ENCODE measurements around the gene CAPN14.

CAPN14 gene

DNA sequence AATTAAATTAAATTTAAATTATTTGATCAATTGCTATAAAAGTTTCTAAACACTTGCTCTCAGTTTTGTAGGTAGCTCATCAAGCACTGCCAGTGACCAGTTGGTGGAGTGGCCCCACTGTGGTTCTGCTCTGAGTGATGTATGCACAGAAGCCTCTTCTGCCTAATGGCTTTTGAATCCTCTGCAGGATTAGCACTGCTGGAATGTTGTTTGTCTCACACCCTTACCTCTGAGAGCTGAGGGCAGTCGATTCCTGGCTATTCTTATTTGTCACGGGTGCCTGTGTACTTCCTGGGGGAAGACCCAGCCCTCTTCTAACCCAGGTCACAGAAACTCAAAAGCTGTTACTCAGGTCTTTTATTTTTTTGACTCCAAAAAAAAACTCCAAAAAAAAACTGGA is 9.5 kb downstream of the CAPN14 start:
- TF ChIP-seq, protein P1, sequence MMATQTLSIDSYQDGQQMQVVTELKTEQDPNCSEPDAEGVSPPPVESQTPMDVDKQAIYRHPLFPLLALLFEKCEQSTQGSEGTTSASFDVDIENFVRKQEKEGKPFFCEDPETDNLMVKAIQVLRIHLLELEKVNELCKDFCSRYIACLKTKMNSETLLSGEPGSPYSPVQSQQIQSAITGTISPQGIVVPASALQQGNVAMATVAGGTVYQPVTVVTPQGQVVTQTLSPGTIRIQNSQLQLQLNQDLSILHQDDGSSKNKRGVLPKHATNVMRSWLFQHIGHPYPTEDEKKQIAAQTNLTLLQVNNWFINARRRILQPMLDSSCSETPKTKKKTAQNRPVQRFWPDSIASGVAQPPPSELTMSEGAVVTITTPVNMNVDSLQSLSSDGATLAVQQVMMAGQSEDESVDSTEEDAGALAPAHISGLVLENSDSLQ (IDR thresholded peaks at IDR 0.05), result no peak
- CTCF ChIA-PET, result interaction anchor here (0.8 kb wide), 1 partner anchor 14 kb away, joined by 4 read pairs; no protein-coding TSS in a partner anchor
- POLR2A ChIA-PET, result no interaction called here
- DNase-seq (ENCODE audit: extremely low spot score), result no peak

DNA sequence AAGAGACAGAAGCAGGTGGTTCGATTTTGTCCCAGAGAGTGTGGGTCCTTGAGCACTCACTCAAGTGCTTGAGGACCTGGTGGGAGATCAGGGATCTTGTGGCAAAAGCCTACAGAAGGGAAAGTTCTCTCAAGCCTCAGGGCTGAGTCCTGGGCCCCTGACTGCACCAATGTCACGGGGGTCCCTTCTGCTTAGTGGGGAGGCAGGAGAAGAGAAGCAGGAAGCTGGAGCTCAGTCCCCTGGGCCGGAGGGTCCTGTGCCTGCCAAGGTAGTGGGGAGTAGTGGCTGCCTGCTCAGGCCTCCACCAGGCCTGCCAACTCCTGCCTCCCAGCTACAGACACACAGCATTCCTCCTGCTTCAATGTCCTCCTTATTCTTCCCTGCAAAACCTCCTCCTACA is 11.7 kb downstream of the CAPN14 start:
- no peak for DNase-seq (ENCODE audit: extremely low spot score)
- ChIA-PET CTCF (no interaction called here), POLR2A (no interaction called here)
- TF ChIP-seq TARDBP (IDR thresholded peaks at IDR 0.05) (no peak), FOXM1 (IDR thresholded peaks at IDR 0.05; ENCODE audit: borderline replicate concordance) (no peak), HDGF (IDR thresholded peaks at IDR 0.05; ENCODE audit: borderline replicate concordance) (no peak), L3MBTL2 (conservative IDR thresholded peaks at IDR 0.05) (no peak), ZNF384 (IDR thresholded peaks at IDR 0.05) (no peak), BHLHE40 (IDR thresholded peaks at IDR 0.05; ENCODE audit: borderline replicate concordance) (no peak), FOXK2 (IDR thresholded peaks at IDR 0.05) (no peak), SP1 (IDR thresholded peaks at IDR 0.05) (no peak), LEF1 (IDR thresholded peaks at IDR 0.05; ENCODE audit: borderline replicate concordance) (no peak)

DNA sequence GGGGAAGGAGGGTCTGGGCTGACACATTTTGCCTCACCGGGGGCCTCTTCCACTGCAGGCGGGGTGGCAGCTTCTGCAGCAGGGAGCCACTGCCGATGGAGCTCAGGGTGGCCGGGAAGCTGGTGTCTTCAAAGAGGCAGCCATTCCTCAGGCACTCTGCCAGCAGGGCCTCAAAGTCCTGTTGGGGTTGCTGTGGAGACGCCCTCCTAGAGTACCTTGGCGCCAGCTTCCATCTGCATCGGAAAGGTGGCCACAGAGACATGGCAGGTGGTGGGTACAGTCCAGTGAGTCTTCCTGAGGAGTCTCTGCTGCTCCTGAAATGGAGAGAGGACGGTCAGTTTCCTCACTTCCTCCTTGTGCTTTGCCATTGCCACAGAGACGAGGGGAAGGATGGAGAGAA is 12.1 kb downstream of the CAPN14 start:
- ChIA-PET POLR2A (no interaction called here), CTCF (no interaction called here)
- no peak for TF ChIP-seq NFRKB (IDR thresholded peaks at IDR 0.05)
- DNase-seq (ENCODE audit: extremely low spot score), result no peak

DNA sequence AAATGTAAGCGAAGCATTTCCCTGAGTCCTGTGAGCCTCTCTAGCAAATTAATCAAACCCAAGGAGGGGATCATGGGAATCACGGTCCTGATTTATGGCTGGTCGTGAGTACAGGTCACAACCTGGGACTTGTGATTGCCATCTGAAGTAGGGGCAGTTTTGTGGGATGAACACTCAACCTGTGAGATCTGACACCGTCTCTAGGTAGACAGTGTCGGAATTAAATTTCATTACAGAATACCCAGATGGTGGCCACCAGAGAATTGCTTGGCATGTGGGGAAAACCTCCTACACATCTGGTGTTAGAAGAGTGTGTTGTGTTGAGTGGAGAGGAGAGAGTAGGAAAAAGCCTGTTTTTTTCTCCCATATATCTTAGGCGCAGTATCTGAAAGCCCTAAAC is 12.5 kb downstream of the CAPN14 start:
- CTCF ChIA-PET, result no interaction called here
- DNase-seq (ENCODE audit: extremely low spot score), result no peak
- POLR2A ChIA-PET, result no interaction called here
- TF ChIP-seq NFRKB (IDR thresholded peaks at IDR 0.05) (no peak), HDGF (IDR thresholded peaks at IDR 0.05; ENCODE audit: borderline replicate concordance) (no peak), CTBP1 (IDR thresholded peaks at IDR 0.05; ENCODE audit: borderline replicate concordance) (no peak), ELF4 (IDR thresholded peaks at IDR 0.05) (no peak), SUZ12 (IDR thresholded peaks at IDR 0.05) (no peak), L3MBTL2 (conservative IDR thresholded peaks at IDR 0.05) (no peak), TARDBP (IDR thresholded peaks at IDR 0.05) (no peak), LEF1 (IDR thresholded peaks at IDR 0.05; ENCODE audit: borderline replicate concordance) (no peak), FOXA1 (IDR thresholded peaks at IDR 0.05) (no peak), ARNT (IDR thresholded peaks at IDR 0.05) (no peak), ZNF384 (IDR thresholded peaks at IDR 0.05) (no peak), FOXK2 (IDR thresholded peaks at IDR 0.05) (no peak), BHLHE40 (IDR thresholded peaks at IDR 0.05; ENCODE audit: borderline replicate concordance) (no peak), FOXM1 (IDR thresholded peaks at IDR 0.05; ENCODE audit: borderline replicate concordance) (no peak), SP1 (IDR thresholded peaks at IDR 0.05) (no peak)
- TF ChIP-seq, protein P1 (IDR thresholded peaks at IDR 0.05), result no peak

DNA sequence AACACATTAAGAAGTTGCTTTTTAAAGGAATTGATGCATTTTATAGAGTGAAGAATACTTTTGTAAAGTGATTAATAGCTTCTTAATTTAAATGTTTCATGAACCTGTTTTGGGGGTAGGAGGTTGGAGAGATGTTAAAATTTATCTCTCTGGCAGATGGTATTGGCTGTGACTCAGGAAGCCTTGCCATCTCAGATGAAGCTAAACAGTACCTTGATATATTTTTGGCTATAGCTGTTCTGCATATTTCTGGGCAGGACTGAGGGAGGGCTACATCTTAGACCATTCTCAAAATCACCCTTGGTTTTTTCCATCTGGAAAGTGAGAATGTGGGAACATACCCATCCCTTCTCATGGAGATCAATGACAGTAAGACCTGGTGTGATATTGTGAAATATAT is 13.4 kb downstream of the CAPN14 start:
- POLR2A ChIA-PET, result no interaction called here
- CTCF ChIA-PET, result no interaction called here
- TF ChIP-seq SP1 (IDR thresholded peaks at IDR 0.05), result no peak
- TF ChIP-seq FOXK2 (IDR thresholded peaks at IDR 0.05), result no peak
- TF ChIP-seq, protein P1 (IDR thresholded peaks at IDR 0.05), result no peak
- no peak for TF ChIP-seq ZNF384 (IDR thresholded peaks at IDR 0.05)
- no peak for TF ChIP-seq FOXM1 (IDR thresholded peaks at IDR 0.05; ENCODE audit: borderline replicate concordance)
- no peak for TF ChIP-seq FOXA1 (IDR thresholded peaks at IDR 0.05)
- TF ChIP-seq LEF1 (IDR thresholded peaks at IDR 0.05; ENCODE audit: borderline replicate concordance), result no peak
- TF ChIP-seq NFRKB (IDR thresholded peaks at IDR 0.05), result no peak
- TF ChIP-seq CTBP1 (IDR thresholded peaks at IDR 0.05; ENCODE audit: borderline replicate concordance), result no peak
- TF ChIP-seq ELF4 (IDR thresholded peaks at IDR 0.05), result no peak
- no peak for TF ChIP-seq TARDBP (IDR thresholded peaks at IDR 0.05)
- TF ChIP-seq SUZ12 (IDR thresholded peaks at IDR 0.05), result no peak
- DNase-seq (ENCODE audit: extremely low spot score), result no peak

DNA sequence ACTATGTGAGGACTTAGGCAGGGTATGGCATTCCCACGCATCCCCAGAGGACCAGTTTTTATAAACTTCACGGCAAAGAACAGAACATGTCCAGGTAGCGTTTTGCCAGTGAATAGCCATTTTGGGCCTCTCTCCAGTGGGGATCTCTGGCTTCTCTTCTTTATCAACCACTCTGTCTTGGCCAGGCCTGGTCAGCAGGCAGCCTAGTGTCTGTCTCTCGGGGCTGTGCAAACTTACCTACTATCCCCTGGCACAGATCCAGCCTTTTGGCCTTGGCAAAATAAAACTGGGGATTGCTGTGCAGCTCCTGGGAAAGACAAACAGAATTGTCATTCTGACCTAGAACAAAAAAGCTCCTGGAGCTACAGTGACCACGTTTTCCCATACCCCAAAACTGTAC is 14.5 kb downstream of the CAPN14 start:
- POLR2A ChIA-PET, result no interaction called here
- CTCF ChIA-PET, result no interaction called here
- DNase-seq (ENCODE audit: extremely low spot score), result no peak
- TF ChIP-seq NFRKB (IDR thresholded peaks at IDR 0.05) (no peak), HDGF (IDR thresholded peaks at IDR 0.05; ENCODE audit: borderline replicate concordance) (no peak), LEF1 (IDR thresholded peaks at IDR 0.05; ENCODE audit: borderline replicate concordance) (no peak), CTBP1 (IDR thresholded peaks at IDR 0.05; ENCODE audit: borderline replicate concordance) (no peak), BHLHE40 (IDR thresholded peaks at IDR 0.05; ENCODE audit: borderline replicate concordance) (no peak), L3MBTL2 (conservative IDR thresholded peaks at IDR 0.05) (no peak), TARDBP (IDR thresholded peaks at IDR 0.05) (no peak), ZNF384 (IDR thresholded peaks at IDR 0.05) (no peak), ARNT (IDR thresholded peaks at IDR 0.05) (no peak), ELF4 (IDR thresholded peaks at IDR 0.05) (no peak), SUZ12 (IDR thresholded peaks at IDR 0.05) (no peak)
- TF ChIP-seq, protein P1 (IDR thresholded peaks at IDR 0.05), result no peak

DNA sequence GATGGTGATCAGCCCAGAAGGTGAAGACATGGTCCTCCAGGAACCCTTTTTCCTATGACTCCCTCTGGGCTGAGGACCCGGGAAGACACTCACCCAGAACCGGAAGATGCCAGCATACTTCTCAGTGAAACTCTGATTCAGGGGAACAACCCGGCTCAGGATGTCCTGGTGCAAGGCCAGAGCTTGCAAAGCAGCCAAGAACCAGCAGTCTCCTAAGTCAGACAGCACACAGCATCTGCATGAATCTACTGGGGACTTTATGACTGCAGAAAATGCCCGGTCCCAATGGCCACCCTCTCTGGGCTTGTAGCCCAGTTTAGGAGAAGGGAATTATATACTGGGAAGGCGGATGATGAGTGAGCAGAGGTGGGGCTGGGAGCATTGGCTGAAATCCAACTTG is 15.3 kb downstream of the CAPN14 start:
- ChIA-PET CTCF (no interaction called here), POLR2A (no interaction called here)
- no peak for DNase-seq (ENCODE audit: extremely low spot score)
- TF ChIP-seq ELF4 (IDR thresholded peaks at IDR 0.05) (no peak), HDGF (IDR thresholded peaks at IDR 0.05; ENCODE audit: borderline replicate concordance) (no peak), BHLHE40 (IDR thresholded peaks at IDR 0.05; ENCODE audit: borderline replicate concordance) (no peak), NFRKB (IDR thresholded peaks at IDR 0.05) (no peak), ZNF384 (IDR thresholded peaks at IDR 0.05) (no peak), L3MBTL2 (conservative IDR thresholded peaks at IDR 0.05) (no peak), FOXM1 (IDR thresholded peaks at IDR 0.05; ENCODE audit: borderline replicate concordance) (no peak), LEF1 (IDR thresholded peaks at IDR 0.05; ENCODE audit: borderline replicate concordance) (no peak), ARNT (IDR thresholded peaks at IDR 0.05) (no peak), SUZ12 (IDR thresholded peaks at IDR 0.05) (no peak), CTBP1 (IDR thresholded peaks at IDR 0.05; ENCODE audit: borderline replicate concordance) (no peak), SP1 (IDR thresholded peaks at IDR 0.05) (no peak), TARDBP (IDR thresholded peaks at IDR 0.05) (no peak), FOXA1 (IDR thresholded peaks at IDR 0.05) (no peak), FOXK2 (IDR thresholded peaks at IDR 0.05) (no peak)
- TF ChIP-seq, protein P1 (IDR thresholded peaks at IDR 0.05), result no peak
